WTC11 (cell line): ENCODE results near the gene PRM3.

Experiments used
- CTCF ChIP-seq: fragments of 200-600 bp; IDR thresholded peaks from 2 replicates; pipeline ENCODE4 v1.8.0; 2022; ENCODE audit warnings: antibody characterized with exemption
- GTF2I ChIP-seq: fragments of 250-450 bp; sonication (Bioruptor Pico); conservative IDR thresholded peaks from 2 replicates; pipeline ENCODE4 v1.4.0; 2021; ENCODE audit warnings: mild to moderate bottlenecking
- NFATC4 ChIP-seq: fragments of 250-450 bp; sonication (Bioruptor Pico); IDR thresholded peaks from 2 replicates; pipeline ENCODE4 v1.9.0; 2021; ENCODE audit warnings: mild to moderate bottlenecking
- TF ChIP-seq, protein P1 (sequence below): sonication (generic); formaldehyde crosslinking; IDR thresholded peaks from 2 replicates; pipeline ENCODE4 v1.8.0; 2023; ENCODE audit warnings: mild to moderate bottlenecking, missing genetic modification reagents

DNA sequence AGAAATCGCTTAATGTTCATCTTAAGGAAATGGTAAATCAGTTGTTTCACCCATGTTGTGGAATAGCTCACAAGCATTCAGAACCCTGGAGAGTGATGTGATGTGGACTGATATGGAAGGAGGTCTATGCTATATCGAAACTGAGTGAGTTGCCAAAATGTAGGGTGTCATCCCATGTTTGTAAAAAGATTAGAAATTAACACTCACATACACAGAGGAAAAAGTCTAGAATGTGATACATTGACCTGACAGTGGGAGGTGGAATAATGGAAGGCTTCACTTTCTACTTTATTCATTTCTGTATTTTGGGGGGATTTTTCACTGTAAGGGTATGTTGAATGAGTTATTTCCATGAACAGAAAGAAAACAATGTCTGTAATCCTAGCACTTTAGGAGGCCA is 12.4 kb upstream of the PRM3 start:
- TF ChIP-seq CTCF (no peak), NFATC4 (CRISPR knock-in tag) (no peak), GTF2I (CRISPR knock-in tag) (no peak)
- TF ChIP-seq, protein P1, sequence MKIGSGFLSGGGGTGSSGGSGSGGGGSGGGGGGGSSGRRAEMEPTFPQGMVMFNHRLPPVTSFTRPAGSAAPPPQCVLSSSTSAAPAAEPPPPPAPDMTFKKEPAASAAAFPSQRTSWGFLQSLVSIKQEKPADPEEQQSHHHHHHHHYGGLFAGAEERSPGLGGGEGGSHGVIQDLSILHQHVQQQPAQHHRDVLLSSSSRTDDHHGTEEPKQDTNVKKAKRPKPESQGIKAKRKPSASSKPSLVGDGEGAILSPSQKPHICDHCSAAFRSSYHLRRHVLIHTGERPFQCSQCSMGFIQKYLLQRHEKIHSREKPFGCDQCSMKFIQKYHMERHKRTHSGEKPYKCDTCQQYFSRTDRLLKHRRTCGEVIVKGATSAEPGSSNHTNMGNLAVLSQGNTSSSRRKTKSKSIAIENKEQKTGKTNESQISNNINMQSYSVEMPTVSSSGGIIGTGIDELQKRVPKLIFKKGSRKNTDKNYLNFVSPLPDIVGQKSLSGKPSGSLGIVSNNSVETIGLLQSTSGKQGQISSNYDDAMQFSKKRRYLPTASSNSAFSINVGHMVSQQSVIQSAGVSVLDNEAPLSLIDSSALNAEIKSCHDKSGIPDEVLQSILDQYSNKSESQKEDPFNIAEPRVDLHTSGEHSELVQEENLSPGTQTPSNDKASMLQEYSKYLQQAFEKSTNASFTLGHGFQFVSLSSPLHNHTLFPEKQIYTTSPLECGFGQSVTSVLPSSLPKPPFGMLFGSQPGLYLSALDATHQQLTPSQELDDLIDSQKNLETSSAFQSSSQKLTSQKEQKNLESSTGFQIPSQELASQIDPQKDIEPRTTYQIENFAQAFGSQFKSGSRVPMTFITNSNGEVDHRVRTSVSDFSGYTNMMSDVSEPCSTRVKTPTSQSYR (CRISPR knock-in tag) = no peak
